Measurements from ENCODE around the gene DBH. TPM values are rescaled to one million over a fixed set of nuclear protein-coding genes. Genes with fewer than 3 reads are reported as not detected.

DBH gene
- total RNA-seq, 1 experiment from 2014 or later: not detected

GRCh38 chr9:133633681-133634080 is 2.5 kb upstream of the DBH start:
- no peaks in the 10 kb centered on the region for H3K27me3 ChIP-seq
- no peaks in the 10 kb centered on the region for H3K36me3 ChIP-seq
- no peak overlapping the region for H3K4me3 ChIP-seq
- H3K9me3 ChIP-seq: no peaks in the 10 kb centered on the region
- no peak for DNase-seq

GRCh38 chr9:133634081-133634691 is 2.0 kb upstream of the DBH start:
- Histone ChIP-seq H3K27me3 (no peaks in the 10 kb centered on the region), H3K4me3 (no peak overlapping the region)
- no peak for DNase-seq

GRCh38 chr9:133635098-133635497 is 1.1 kb upstream of the DBH start:
- H3K4me3 ChIP-seq: no peak overlapping the region
- H3K36me3 ChIP-seq: no peaks in the 10 kb centered on the region
- no peaks in the 10 kb centered on the region for H3K9me3 ChIP-seq
- no peak for DNase-seq
- no peaks in the 10 kb centered on the region for H3K27me3 ChIP-seq

More at GRCh38 chr9:133634081-133634691, 2.0 kb upstream of the DBH start:
- Histone ChIP-seq H3K36me3 (no peaks in the 10 kb centered on the region), H3K9me3 (no peaks in the 10 kb centered on the region)

- Histone ChIP-seq H3K36me3 (no peaks in the 10 kb centered on the region), H3K4me3 (no peak overlapping the region), H3K9me3 (no peaks in the 10 kb centered on the region), H3K27me3 (no peaks in the 10 kb centered on the region)
- no peak for DNase-seq
These were observed 739 bp downstream of the DBH start for GRCh38 chr9:133636902-133637301.

GRCh38 chr9:133637451-133638055 is 1.4 kb downstream of the DBH start:
- DNase-seq: no peak
- no peaks in the 10 kb centered on the region for H3K9me3 ChIP-seq
- H3K27me3 ChIP-seq: no peaks in the 10 kb centered on the region
- H3K36me3 ChIP-seq: no peaks in the 10 kb centered on the region
- no peak overlapping the region for H3K4me3 ChIP-seq

GRCh38 chr9:133638076-133638475 is 1.9 kb downstream of the DBH start:
- DNase-seq: no peak
- Histone ChIP-seq H3K27me3 (no peaks in the 10 kb centered on the region), H3K36me3 (no peaks in the 10 kb centered on the region), H3K4me3 (no peak overlapping the region), H3K9me3 (no peaks in the 10 kb centered on the region)

- no peaks in the 10 kb centered on the region for H3K9me3 ChIP-seq
- no peak for DNase-seq
- H3K4me3 ChIP-seq: no peak overlapping the region
- H3K36me3 ChIP-seq: no peaks in the 10 kb centered on the region
- no peaks in the 10 kb centered on the region for H3K27me3 ChIP-seq
These were observed 2.5 kb downstream of the DBH start for GRCh38 chr9:133638711-133639110.

- no peaks in the 10 kb centered on the region for H3K9me3 ChIP-seq
- H3K27me3 ChIP-seq: no peaks in the 10 kb centered on the region
- no peak overlapping the region for H3K4me3 ChIP-seq
- no peak for DNase-seq
- H3K36me3 ChIP-seq: no peaks in the 10 kb centered on the region
These were observed 3.5 kb downstream of the DBH start for GRCh38 chr9:133639613-133640012.

GRCh38 chr9:133640160-133640559 is 4.0 kb downstream of the DBH start:
- Histone ChIP-seq H3K27me3 (no peaks in the 10 kb centered on the region), H3K9me3 (no peaks in the 10 kb centered on the region), H3K4me3 (no peak overlapping the region), H3K36me3 (no peaks in the 10 kb centered on the region)
- DNase-seq: no peak

- Histone ChIP-seq H3K9me3 (no peaks in the 10 kb centered on the region), H3K27me3 (no peaks in the 10 kb centered on the region), H3K4me3 (no peak overlapping the region), H3K36me3 (no peaks in the 10 kb centered on the region)
- no peak for DNase-seq
These were observed 4.6 kb downstream of the DBH start for GRCh38 chr9:133640580-133641395.

GRCh38 chr9:133641396-133641655 is 5.2 kb downstream of the DBH start:
- Histone ChIP-seq H3K36me3 (no peaks in the 10 kb centered on the region), H3K4me3 (no peak overlapping the region), H3K27me3 (no peaks in the 10 kb centered on the region), H3K9me3 (no peaks in the 10 kb centered on the region)
- DNase-seq: no peak

GRCh38 chr9:133641861-133642595 is 5.9 kb downstream of the DBH start:
- DNase-seq: no peak
- Histone ChIP-seq H3K36me3 (no peaks in the 10 kb centered on the region), H3K9me3 (no peaks in the 10 kb centered on the region), H3K27me3 (no peaks in the 10 kb centered on the region), H3K4me3 (no peak overlapping the region)

GRCh38 chr9:133642708-133643361 is 6.7 kb downstream of the DBH start:
- no peak for DNase-seq
- Histone ChIP-seq H3K4me3 (no peak overlapping the region), H3K36me3 (no peaks in the 10 kb centered on the region), H3K27me3 (peaks cover 3% of the 10 kb centered on the region; the same call in 1 of the 2 replicates), H3K9me3 (no peaks in the 10 kb centered on the region)

- no peak for DNase-seq
- Histone ChIP-seq H3K27me3 (peaks cover 3% of the 10 kb centered on the region; the same call in 1 of the 2 replicates), H3K4me3 (no peak overlapping the region)
These were observed 7.2 kb downstream of the DBH start for GRCh38 chr9:133643362-133643755.

GRCh38 chr9:133643978-133644760 is 8.0 kb downstream of the DBH start:
- DNase-seq: no peak
- H3K27me3 ChIP-seq: peaks cover 6% of the 10 kb centered on the region; the same call in 1 of the 2 replicates
- no peak overlapping the region for H3K4me3 ChIP-seq
- H3K9me3 ChIP-seq: no peaks in the 10 kb centered on the region
- no peaks in the 10 kb centered on the region for H3K36me3 ChIP-seq

More at GRCh38 chr9:133643362-133643755, 7.2 kb downstream of the DBH start:
- Histone ChIP-seq H3K36me3 (no peaks in the 10 kb centered on the region), H3K9me3 (no peaks in the 10 kb centered on the region)
